ENCODE data around the gene TRNP1. TPM values are rescaled to one million over a fixed set of nuclear protein-coding genes. Genes with fewer than 3 reads are reported as not detected.
A peak's percentile ranks its signal among the peaks of the same experiment; 100 is the strongest.
"Not testable (repeated sequence)": the region's sequence is repeated elsewhere in the genome, so short reads cannot be mapped to it uniquely, and the experiment has no call there.

Gene TRNP1, protein sequence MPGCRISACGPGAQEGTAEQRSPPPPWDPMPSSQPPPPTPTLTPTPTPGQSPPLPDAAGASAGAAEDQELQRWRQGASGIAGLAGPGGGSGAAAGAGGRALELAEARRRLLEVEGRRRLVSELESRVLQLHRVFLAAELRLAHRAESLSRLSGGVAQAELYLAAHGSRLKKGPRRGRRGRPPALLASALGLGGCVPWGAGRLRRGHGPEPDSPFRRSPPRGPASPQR
- 1 to 10 TPM; 4.6 to 7.6 (median 6.6) TPM for polyA plus RNA-seq (ENCODE audit: insufficient read length in 4 of 4)

DNA sequence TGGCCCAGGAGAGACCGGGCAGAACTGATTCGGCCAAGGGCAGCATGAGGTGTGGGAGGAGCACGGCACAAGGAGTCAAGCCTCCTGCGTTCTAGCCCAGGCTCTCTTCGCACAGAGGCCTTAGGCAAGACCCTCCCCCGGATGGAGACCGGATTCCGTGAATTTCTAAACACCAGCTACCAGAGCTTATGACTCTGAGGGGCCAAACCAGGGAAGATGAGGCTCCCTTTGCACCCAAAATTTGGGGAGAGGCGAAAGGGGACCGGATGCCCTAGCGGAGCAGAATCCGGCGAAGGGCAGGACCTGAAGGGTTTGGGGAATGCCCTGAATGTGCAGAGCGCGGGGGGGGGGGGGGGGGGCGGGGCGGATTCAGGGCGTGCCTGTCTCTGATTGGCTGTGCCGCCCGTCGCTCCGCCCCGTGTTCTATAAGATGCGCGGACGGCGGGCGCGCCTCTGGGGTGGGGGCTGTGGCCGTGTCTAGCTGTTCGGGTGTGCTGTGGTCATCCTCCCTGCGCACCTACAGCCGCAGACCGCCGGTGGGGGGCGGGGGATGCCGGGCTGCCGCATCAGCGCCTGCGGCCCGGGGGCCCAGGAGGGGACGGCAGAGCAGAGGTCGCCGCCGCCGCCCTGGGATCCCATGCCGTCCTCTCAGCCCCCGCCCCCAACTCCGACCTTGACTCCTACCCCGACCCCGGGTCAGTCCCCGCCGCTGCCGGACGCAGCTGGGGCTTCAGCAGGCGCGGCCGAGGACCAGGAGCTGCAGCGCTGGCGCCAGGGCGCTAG lies at the start of gene TRNP1:
TSS of gene TRNP1 (plus strand) at position 456 of the 783 bp plus-strand sequence. CDS start at position 551, 95 bp downstream.
- no peak for DNase-seq (ENCODE audit: low read depth in 4 of 4, low spot score in 3 of 4)

DNA sequence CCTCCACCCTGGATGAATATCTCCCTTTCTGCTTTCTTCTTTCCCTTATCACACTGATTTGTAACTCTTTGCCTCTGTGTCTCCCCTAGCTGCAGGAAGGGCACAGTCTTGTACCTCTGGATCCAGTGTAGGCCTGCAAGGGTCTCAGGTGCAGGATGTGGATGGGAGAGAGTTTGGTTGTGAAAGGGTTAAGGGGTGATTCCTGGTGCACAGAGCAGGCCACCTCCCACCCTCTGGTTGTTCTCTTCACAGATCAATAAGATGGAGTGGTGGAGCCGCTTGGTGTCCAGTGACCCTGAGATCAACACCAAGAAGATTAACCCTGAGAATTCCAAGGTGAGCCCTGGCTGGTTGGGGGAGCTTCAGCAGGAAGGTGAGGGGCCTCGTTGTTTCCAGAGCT lies 48.4 kb upstream of the TRNP1 start:
- DNase-seq (ENCODE audit: low read depth in 4 of 4, low spot score in 3 of 4) = no peak

DNA sequence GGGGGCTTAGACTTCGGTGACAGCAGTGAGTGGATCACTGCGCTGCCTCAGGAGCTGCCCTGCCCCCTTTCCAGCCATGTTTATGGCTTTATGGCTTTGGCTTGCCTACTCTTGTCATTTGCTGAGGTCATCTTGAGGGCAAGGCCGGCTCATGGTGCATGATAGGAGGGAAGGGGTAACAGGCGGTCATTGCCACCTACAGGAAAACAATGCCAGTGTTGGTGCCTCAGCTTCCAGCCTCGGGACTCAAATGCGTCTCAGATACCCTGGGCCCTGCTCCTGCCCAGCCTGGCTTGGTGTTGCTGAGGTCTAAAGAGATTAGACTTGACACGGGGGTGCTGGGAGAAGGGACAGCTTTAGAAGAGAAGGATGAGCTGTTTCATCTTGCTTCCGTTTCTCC lies 47.8 kb upstream of the TRNP1 start:
- DNase-seq (ENCODE audit: low read depth in 4 of 4, low spot score in 3 of 4) = no peak

DNA sequence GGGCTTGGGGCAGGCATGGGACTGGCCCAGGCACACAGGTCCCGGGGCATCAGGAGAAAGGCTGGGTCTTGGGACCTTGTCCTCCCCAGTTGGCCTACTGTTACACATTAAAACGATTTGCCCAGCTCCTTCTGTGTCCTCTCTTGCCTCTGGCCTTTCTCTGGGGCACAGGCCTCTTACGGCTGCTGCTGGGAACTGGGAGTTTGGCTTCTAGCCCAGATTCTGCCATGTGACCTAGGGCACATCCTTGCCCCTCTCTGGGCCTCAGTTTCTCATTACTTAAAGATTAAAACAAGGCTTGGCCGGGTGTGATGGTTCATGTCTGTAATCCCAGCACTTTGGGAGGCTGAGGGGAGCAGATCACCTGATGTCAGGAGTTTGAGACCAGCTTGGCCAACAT lies 47.2 kb upstream of the TRNP1 start:
- no peak for DNase-seq (ENCODE audit: low read depth in 4 of 4, low spot score in 3 of 4)

DNA sequence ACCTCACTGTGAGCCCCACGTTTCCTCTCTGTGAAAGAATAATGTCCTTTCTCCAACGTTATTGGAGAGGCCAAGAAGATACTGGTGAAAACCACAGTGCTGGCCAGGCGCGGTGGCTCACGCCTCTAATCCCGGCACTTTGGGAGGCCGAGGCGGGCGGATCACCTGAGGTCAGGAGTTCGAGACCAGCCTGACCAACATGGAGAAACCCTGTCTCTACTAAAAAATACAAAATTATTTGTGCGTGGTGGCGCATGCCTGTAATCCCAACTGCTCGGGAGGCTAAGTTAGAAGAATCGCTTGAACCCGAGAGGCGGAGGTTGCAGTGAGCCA lies 44.8 kb upstream of the TRNP1 start:
- not testable (repeated sequence) for DNase-seq (ENCODE audit: low read depth in 4 of 4, low spot score in 3 of 4)

DNA sequence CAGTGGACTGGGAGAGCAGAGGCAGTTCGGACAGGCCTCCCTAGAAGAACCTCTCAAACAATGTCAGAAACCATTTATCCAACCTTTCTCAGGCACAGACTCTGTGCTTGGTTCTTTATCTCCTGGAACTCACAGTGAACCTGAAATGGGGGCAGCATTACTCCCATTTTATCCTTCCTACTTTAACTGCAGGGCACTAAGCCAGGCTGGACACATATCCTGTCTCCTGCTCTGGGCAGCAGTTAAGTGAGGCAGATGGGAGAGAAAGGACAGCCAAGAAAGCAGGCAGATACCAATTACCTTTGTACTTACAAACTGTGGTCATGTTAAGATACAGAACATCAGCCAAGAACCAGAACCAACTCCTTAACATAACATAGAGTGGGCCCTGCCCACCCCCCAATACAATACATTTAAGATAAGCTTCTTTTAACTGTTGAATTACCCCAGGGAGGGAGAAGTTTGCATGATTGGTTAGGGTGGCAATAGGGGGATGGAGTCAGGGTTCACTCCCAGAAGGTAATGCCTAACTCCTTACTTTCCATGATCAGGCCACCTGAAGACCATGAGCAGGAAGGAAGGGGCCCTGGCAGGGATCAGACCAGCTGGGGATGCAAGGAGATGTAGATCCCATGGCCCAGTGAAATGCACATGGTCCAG lies 44.1 kb upstream of the TRNP1 start:
- no peak for DNase-seq (ENCODE audit: low read depth in 4 of 4, low spot score in 3 of 4)

DNA sequence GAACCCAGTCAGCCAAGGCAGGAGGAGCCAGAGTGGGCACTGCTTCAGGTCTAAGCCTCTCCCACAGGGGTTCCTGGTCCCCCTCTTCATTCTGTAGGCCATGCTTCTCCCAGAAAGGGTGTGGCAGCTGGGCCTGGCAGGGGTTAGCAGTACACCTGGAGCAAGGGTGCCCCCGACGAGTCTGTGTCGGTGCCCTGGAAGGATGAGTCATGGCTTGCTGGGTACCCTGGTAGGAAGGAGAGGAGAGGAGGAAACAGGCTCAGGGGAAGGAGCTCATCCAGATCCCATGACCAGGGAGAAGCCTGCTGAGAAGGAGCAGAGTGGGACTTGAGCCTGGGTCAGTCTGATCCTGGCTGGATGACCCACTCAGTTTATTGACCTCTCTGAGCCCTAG lies 43.6 kb upstream of the TRNP1 start:
- no peak for DNase-seq (ENCODE audit: low read depth in 4 of 4, low spot score in 3 of 4)

DNA sequence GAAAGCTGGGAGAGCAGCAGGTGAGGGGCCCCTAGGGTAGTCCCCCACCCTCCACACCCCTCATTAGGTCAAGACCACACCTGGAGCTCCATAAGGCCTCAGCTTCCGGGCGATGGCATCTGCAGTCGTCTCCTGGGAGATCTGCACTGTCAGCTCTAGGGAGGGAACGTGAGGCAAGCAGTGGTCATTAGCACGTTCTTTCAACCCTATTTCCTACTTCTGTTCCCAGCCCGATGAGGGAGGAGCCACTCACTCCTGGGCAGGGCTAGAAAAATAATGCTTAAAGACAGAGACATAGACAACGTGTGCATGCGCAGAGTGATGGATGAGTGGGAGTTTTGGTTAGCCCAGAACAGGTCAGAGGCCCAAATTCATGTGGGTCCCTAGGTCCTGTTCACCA lies 42.9 kb upstream of the TRNP1 start:
- no peak for DNase-seq (ENCODE audit: low read depth in 4 of 4, low spot score in 3 of 4)

DNA sequence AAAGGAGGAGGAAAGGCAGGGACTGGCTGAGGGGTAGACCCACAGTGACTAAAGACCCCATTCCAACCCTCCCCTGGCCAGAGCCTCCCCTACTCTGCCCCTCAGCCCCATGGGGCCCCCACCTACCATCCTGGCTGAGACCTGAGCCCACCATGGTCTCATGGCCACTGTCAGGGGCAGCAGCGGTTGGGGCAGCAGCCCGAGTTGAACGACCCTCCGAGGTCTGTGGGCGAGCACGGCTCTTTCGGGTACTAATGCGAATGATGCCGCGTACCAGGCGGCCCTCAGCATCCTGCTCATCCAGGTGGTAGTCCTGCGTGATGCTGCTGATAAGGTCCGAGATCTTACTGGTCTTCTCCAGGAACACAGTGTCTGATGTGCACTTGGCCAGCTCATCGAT lies 42.3 kb upstream of the TRNP1 start:
- no peak for DNase-seq (ENCODE audit: low read depth in 4 of 4, low spot score in 3 of 4)

DNA sequence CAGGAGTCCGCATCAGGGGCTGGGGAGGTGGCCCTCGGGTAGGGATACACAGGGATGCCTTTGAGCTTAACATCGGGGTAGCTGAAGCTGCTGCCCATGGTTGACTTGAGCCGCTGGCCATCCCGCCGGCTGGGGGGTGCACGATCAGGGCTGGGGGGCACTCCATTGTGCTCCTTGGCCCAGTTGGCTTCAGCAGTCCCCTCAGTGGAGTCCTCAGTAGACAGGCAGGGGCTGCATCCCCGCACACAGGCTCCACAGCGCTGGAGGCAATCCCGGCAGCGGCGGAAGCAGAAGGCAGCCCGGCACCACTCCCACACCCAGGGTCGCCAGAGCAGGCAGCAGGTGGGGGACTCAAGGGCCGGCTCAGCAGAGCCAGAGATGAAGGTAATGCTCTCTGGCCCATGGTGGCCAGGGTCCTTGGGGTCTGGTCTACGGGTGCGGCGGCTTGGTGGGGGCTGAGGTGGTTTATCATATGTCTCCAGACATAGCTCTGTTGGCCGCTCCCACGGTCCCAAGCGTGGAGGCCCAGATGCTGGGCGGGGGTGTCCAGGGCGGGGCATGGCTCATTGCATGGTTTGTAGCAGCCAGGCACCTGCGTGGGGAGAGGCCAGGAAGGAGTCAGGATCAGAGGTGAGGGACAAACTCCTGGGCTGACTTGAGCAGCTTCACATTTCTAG lies 41.5 kb upstream of the TRNP1 start:
- DNase-seq (ENCODE audit: low read depth in 4 of 4, low spot score in 3 of 4) = no peak

DNA sequence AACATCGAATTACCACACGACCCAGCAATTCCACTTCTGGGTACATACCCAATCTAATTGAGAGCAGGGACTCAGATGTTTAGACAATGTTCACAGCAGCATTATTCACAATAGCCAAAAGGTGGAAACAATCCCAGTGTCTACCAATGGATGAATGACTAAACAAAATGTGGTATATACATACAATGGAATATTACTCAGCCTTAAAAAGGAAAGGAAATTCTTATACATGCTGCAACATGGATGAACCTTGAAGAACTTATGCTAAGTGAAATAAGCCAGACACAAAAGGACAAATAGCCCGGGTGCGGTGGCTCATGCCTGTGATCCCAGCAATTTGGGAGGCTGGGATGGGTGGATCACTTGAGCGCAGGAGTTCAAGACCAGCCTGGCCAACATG lies 40.1 kb upstream of the TRNP1 start:
- no peak for DNase-seq (ENCODE audit: low read depth in 4 of 4, low spot score in 3 of 4)

DNA sequence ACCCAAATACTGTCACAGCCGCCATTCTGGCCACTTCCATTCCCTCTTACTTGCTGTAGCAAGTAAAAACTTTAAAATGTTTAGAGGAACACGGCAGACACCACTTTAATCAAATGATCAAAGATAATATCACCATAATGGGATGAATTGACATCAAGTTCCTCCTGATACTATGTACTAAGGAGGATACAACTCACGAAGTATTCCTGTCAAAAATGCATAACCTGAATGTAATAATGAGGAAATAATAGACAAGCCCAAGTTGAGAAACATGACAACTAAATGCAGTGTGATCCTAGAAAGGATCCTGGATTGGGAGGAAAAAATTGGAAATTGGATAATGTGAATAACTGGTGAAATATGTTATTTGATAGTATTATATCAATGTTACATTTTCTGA lies 37.2 kb upstream of the TRNP1 start:
- DNase-seq (ENCODE audit: low read depth in 4 of 4, low spot score in 3 of 4) = no peak

DNA sequence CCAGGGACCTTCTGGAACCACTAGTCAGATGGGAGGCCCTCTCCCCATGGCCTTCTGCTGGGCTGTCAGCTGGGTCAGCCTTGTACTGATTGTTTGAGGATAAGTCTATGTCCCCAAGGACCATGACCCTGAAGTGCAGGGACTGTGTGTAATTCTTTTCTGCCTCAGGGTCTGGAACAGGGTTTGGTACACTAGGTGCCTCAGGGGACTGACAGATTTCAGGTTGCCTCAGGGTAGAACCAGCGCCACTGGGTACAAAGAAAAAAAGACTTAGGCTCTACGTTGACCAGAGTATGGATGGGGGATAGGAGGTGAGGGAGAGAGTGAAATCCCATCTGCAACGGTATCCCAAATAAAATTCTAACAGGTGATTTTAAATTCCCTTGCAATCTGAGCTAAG lies 36.2 kb upstream of the TRNP1 start:
- no peak for DNase-seq (ENCODE audit: low read depth in 4 of 4, low spot score in 3 of 4)

DNA sequence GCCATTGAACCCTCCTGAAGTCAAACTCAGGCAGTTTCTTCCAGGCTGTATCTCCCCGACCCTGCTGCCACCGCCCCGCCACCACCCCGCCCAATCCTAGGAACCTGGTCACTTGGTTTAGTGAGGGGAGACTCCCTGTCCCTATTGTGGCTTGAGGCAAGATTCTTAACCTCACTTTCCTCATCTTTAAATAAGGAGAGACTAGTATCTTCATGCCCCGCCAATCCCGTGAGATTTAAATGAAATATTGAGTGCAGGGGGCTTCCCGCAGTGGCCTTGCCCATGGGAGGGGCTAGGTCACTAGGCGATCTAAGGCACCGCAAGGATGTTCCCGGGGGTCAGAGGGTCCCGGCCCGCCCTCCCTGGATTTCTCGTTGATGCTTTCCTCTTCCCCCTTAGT lies 34.2 kb upstream of the TRNP1 start:
- DNase-seq (ENCODE audit: low read depth in 4 of 4, low spot score in 3 of 4) = no peak

DNA sequence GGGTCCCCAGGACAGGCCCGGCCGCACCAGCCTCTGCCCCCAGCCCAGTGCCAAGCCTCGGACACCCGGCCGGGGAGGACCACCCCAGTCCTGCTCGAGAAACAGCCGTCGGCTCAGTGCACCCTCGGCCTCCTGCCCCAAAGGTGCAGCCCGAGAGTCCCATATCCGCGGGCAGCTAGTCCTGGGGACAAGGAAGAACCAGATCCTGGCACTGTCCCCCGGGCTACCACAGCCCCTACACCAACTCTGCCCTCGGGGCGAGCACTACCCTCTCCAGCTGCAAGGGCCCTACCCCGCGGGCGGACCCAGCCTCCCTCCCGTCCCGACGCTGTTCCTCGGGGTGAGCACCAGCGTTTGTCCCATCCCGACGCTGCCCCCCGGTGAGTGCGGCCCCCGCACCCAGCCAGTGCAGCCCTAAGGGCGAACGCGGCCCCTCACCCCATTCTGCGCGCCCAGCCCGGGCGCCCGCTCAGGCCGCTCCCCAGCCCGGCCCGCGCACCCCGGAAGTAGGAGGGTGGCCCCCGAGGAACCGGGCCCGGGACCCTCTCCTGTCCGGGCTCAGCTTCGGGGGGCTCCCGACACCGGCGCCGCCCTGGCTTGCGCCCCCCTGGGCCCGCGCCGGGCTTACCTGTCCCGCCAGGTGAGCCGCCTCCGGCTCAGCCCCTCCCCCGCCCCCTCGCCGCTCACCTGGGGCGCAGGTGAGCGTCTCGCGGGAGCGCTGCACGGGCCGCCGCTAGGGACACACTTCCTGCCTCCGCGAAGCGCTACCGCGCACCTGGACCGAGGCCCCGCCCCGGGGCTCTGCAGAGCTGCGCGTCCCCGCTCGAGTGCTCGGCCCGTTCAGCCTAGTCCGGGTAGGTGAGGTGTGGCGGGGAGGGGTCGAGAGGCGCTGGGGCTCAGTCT lies 33.5 kb upstream of the TRNP1 start, which contains the start of gene KDF1:
TSS of gene KDF1 (minus strand) at position 747 of the 903 bp plus-strand sequence. CDS start 8,088 bp downstream, outside the sequence.
- DNase-seq (ENCODE audit: low read depth in 4 of 4, low spot score in 3 of 4) = peak; percentile 37 to 48 (median 42)

DNA sequence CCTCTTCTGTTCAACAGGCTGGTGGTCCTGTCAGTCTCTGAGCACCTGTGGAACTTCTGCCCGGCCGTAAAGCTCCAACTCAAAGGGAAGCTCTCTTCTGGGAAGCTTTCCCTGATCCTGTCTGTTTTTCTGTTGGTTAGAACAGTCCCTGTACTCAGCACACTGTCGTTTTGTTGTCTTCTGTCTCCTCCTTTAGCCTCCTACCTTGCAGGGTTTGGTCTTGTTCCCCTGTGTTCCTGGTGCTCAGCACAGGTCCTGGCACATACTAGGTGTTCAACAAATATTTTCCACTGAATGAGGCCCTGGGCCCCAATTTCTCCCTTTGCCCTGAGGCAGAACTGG lies 32.9 kb upstream of the TRNP1 start:
- DNase-seq (ENCODE audit: low read depth in 4 of 4, low spot score in 3 of 4) = no peak

DNA sequence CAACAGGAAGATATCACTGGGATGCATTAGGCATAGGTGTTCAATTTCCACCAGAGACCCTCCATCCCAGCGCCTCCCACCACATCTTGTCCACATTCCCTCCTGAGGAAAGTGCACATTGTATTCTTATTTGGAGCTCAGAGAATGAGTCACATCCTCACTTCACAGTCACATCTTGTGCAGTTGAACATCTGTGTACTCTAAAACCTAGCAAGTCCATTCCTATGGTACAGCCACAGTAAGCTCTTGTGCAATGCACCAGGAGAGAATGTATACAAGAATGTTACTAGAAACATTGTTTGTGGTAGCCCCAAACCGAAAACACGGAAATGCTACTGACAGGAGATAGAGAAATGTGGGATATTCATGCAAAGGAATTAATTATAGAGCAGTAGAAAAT lies 31.7 kb upstream of the TRNP1 start:
- no peak for DNase-seq (ENCODE audit: low read depth in 4 of 4, low spot score in 3 of 4)

DNA sequence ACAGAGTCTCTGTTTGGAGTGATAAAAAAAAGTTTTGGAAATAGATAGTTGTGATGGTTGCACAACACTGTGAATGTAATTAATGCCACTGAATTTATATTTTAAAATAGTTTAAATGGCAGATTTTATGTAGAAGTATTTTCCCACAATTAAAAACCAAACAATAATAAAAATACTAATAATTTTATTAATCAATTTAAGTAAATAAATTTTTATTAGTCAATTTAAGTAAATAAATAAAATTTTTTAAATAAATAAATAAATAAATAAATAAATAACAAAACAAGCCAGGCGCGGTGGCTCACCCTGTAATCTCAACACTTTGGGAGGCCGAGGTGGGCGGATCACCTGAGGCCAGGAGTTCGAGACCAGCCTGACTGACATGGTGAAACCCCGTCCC lies 28.3 kb upstream of the TRNP1 start:
- DNase-seq (ENCODE audit: low read depth in 4 of 4, low spot score in 3 of 4) = no peak

DNA sequence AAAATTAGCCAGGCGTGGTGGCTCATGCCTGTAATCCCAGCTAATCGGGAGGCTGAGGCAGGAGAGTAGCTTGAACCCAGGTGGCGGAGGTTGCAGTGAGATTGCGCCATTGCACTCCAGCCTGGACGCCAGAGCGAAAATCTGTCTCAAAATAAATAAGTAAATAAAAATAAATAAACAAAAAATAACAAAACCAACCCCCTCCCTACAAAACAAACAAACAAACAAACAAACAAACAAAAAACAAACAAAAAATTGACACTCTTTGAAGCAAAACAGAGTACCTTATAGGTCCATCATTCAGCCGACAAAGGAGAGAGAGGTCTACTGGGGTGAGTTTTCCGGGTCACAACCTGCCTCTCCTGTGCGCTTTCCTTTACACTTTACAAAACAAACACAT lies 27.9 kb upstream of the TRNP1 start:
- DNase-seq (ENCODE audit: low read depth in 4 of 4, low spot score in 3 of 4) = no peak

DNA sequence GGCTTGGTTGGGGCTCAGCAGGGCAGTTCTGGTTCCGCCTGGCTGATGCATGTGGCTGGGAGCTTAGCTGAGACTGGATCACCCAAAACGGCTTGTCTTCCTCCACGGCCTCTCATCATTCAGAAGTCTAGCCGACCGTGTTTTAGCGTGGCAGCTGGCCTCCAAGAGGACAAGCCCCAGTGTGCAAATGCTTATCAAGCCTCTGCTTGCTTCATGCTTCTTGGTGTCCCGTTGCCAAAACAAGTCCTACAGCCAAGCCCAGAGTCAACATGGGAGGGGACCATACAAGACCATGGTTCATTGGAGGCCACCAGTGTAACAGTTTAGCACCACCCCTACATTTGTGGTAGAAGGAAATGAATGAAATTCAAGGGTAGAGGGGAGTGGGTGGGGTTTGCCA lies 22.7 kb upstream of the TRNP1 start:
- no peak for DNase-seq (ENCODE audit: low read depth in 4 of 4, low spot score in 3 of 4)
